B cell (primary cell): ENCODE data around the gene PDZRN3. TPM values are rescaled to one million over a fixed set of nuclear protein-coding genes. Genes with fewer than 3 reads are reported as not detected.

ENCODE experiments used
- ATAC-seq: fragments of 200-7000 bp; cut with Tn5 transposase; one replicate; pipeline ENCODE4 v1.10.0; 2021; ENCODE audit warnings: low read depth, mild to moderate bottlenecking, moderate number of reproducible peaks, moderate library complexity
- CTCF ChIA-PET: fragments of 350-600 bp; sonication (Branson Sonifier 250); formaldehyde crosslinking; loops from one replicate; lab custom pipeline; 2021; ENCODE audit warnings: antibody characterized with exemption, inconsistent platforms; lab: Charles Lee
- POLR2A ChIA-PET: fragments of 350-600 bp; sonication (Branson Sonifier 250); formaldehyde crosslinking; loops from one replicate; lab custom pipeline; 2021; ENCODE audit warnings: antibody characterized with exemption; lab: Charles Lee
- DNase-seq: peaks from one replicate; pipeline ENCODE4 v3.0.0; 2013
- H2AFZ ChIP-seq: 2 replicates; pipeline ENCODE4 v1.6.1; 2012; ENCODE audit warnings: mild to moderate bottlenecking, low read depth, low read length; ENCODE audit not compliant: insufficient read depth, poor library complexity, severe bottlenecking
- H3K27ac ChIP-seq, 2 donors: 1 replicate in 1 of 2; 2 replicates in 1 of 2; pipeline ENCODE4 v1.5.1; 2012 to 2013; ENCODE audit warnings: low read length in 2 of 2, mild to moderate bottlenecking in 2 of 2, moderate library complexity in 1 of 2
- H3K27me3 ChIP-seq, 4 experiments: fragments of 200-600 bp in 1 of 4; sonication (generic) in 1 of 4; replicated peaks in 1 of 4; 1 replicate in 2 of 4; 2 replicates in 2 of 4; pipeline versions ENCODE4 v1.6.1 to v1.7.0; 2013 to 2016; ENCODE audit warnings: low read length in 3 of 4, mild to moderate bottlenecking in 2 of 4, mixed read lengths in 1 of 4, moderate library complexity in 1 of 4; ENCODE audit not compliant: insufficient read depth in 4 of 4, control insufficient read depth in 3 of 4; ENCODE audit errors: control extremely low read depth in 1 of 4
- H3K36me3 ChIP-seq, 2 experiments: replicated peaks in 1 of 2; 1 replicate in 1 of 2; 2 replicates in 1 of 2; pipeline versions ENCODE4 v1.6.1 to v1.7.1; 2013; ENCODE audit warnings: low read length in 1 of 2; ENCODE audit not compliant: insufficient read depth in 2 of 2, control insufficient read depth in 1 of 2; ENCODE audit errors: control extremely low read depth in 1 of 2, extremely low read depth in 1 of 2
- H3K4me1 ChIP-seq, 2 donors: fragments of 200-600 bp in 1 of 2; sonication (generic) in 1 of 2; 1 replicate in 1 of 2; 2 replicates in 1 of 2; pipeline versions ENCODE4 v1.5.1 to v1.6.1; 2013 to 2017; ENCODE audit warnings: low read length in 2 of 2; ENCODE audit not compliant: control insufficient read depth in 2 of 2, insufficient read depth in 2 of 2
- H3K4me2 ChIP-seq: replicated peaks from 2 replicates; pipeline ENCODE3; 2012; ENCODE audit warnings: mild to moderate bottlenecking, low read depth, low read length; ENCODE audit not compliant: poor library complexity, severe bottlenecking
- H3K4me3 ChIP-seq, 5 experiments: fragments of 200-600 bp in 1 of 5; sonication (generic) in 1 of 5; 1 replicate in 3 of 5; 2 replicates in 2 of 5; pipeline versions ENCODE4 v1.5.1 to v1.7.0; 2011 to 2016; ENCODE audit warnings: low read length in 4 of 5, mild to moderate bottlenecking in 4 of 5, low read depth in 2 of 5, control low read depth in 1 of 5, moderate library complexity in 1 of 5; ENCODE audit not compliant: insufficient read depth in 1 of 5; ENCODE audit errors: control extremely low read depth in 1 of 5, extremely low read depth in 1 of 5
- H3K79me2 ChIP-seq: fragments of 200-600 bp; sonication (generic); one replicate; pipeline ENCODE4 v1.6.0; 2016; ENCODE audit warnings: low read length; ENCODE audit not compliant: control insufficient read depth, insufficient read depth
- H3K9ac ChIP-seq: fragments of 200-600 bp; sonication (generic); 2 replicates; pipeline ENCODE4 v1.6.1; 2017; ENCODE audit warnings: mild to moderate bottlenecking, low read length, moderate library complexity
- H3K9me3 ChIP-seq, 3 donors: one replicate each; pipeline versions ENCODE4 v1.6.1 to v1.7.1; 2013; ENCODE audit warnings: low read length in 2 of 3; ENCODE audit not compliant: control insufficient read depth in 2 of 3, insufficient read depth in 1 of 3; ENCODE audit errors: control extremely low read depth in 1 of 3
- H4K20me1 ChIP-seq: 2 replicates; pipeline ENCODE4 v1.6.0; 2012; ENCODE audit warnings: mild to moderate bottlenecking, low read length; ENCODE audit not compliant: insufficient read depth, control insufficient read depth, poor library complexity, severe bottlenecking
- H3K27ac Mint-ChIP-seq: one replicate; pipeline ENCODE4 v1.8.0; 2021; ENCODE audit warnings: mixed read lengths
- H3K27me3 Mint-ChIP-seq: one replicate; pipeline ENCODE4 v1.8.0; 2021; ENCODE audit warnings: mixed read lengths
- H3K4me1 Mint-ChIP-seq: one replicate; pipeline ENCODE4 v1.8.0; 2021; ENCODE audit warnings: mixed read lengths
- H3K4me3 Mint-ChIP-seq: one replicate; pipeline ENCODE4 v1.8.0; 2021; ENCODE audit warnings: mixed read lengths
- H3K9me3 Mint-ChIP-seq: one replicate; pipeline ENCODE4 v1.8.0; 2022; ENCODE audit warnings: mixed read lengths; ENCODE audit not compliant: insufficient read depth
- CTCF ChIP-seq: fragments of 200-600 bp; IDR thresholded peaks from one replicate; pipeline ENCODE4 v1.8.0; 2022; ENCODE audit warnings: antibody characterized with exemption, mild to moderate bottlenecking
- EZH2 ChIP-seq: IDR thresholded peaks from 2 replicates; pipeline ENCODE4 v1.6.1; 2012; ENCODE audit warnings: borderline replicate concordance, low read depth, mild to moderate bottlenecking, moderate library complexity, low read length; ENCODE audit not compliant: insufficient read depth, poor library complexity, severe bottlenecking
- WGBS: methylation state at CpG from one replicate; pipeline ENCODE4 v1.1.5; 2013; ENCODE audit warnings: missing lambda C conversion rate; ENCODE audit not compliant: insufficient coverage; 5-methylcytosine and 5-hydroxymethylcytosine counted together
- intact Hi-C: fragments of 100-400 bp; cut with micrococcal nuclease; formaldehyde crosslinking; loops from one replicate; pipeline ENCODE4 v1.10.0; 2022
- polyA plus RNA-seq: library from polyadenylated mRNA; depleted of rRNA; stranded (reverse); fragments of >200 nt; gene quantifications from 2 replicates; pipeline ENCODE4 v1.2.3, GENCODE V29; 2012
- total RNA-seq, 2 donors: library from RNA; stranded (reverse); fragments of 120-200 nt in 1 of 2; gene quantifications; 1 replicate in 1 of 2; 2 replicates in 1 of 2; pipeline versions ENCODE4 v1.2.3 to v1.2.4, GENCODE V29; 2013 to 2022

PDZRN3 gene
- total and polyA plus RNA-seq, 2 donors (not counting 1 experiment from before 2014, with no cell fraction given) = not detected

- Histone ChIP-seq H3K36me3 (no peaks in the 10 kb centered on the region), H3K9me3 (peaks cover 0 to 7% (median 3%) of the 10 kb centered on the region in 3 donors), H4K20me1 (no peaks in the 10 kb centered on the region), H3K4me2 (no peak overlapping the region), H3K4me1 (no peaks in the 10 kb centered on the region), H3K9ac (no peak overlapping the region), H3K4me3 (no peak overlapping the region), H3K27me3 (peaks cover 0 to 3% (median 0%) of the 10 kb centered on the region in 4 experiments), H3K27ac (no peak overlapping the region), H3K79me2 (no peaks in the 10 kb centered on the region), H2AFZ (no peak overlapping the region)
- DNase-seq = no peak
- ChIA-PET CTCF (no interaction called here), POLR2A (no interaction called here)
- intact Hi-C loops = no loop called here
- 0% methylated on average over 1 of the region's 2 CpGs for WGBS
- Mint-ChIP-seq H3K4me3 (no peak overlapping the region), H3K27ac (no peak overlapping the region), H3K9me3 (peaks cover 4% of the 10 kb centered on the region), H3K4me1 (peaks cover 7% of the 10 kb centered on the region), H3K27me3 (peaks cover 35% of the 10 kb centered on the region)
- TF ChIP-seq EZH2 (no peak), CTCF (no peak)
- ATAC-seq = no peak
Observed at GRCh38 chr3:73475717-73476116, 149.0 kb downstream of the PDZRN3 start.

- H3K4me3 ChIP-seq = no peak overlapping the region
- no peaks in the 10 kb centered on the region for H3K36me3 ChIP-seq
- no peaks in the 10 kb centered on the region for H3K4me1 ChIP-seq
- DNase-seq (no peak), ATAC-seq (no peak)
- ChIA-PET POLR2A (no interaction called here), CTCF (no interaction called here)
- Mint-ChIP-seq H3K27me3 (peaks cover 33% of the 10 kb centered on the region), H3K9me3 (peaks cover 4% of the 10 kb centered on the region), H3K4me3 (no peak overlapping the region), H3K4me1 (peaks cover 7% of the 10 kb centered on the region), H3K27ac (no peak overlapping the region)
- 82% methylated on average over 4 of the region's 4 CpGs for WGBS
- no peak overlapping the region for H3K9ac ChIP-seq
- H3K27ac ChIP-seq = no peak overlapping the region
- H3K9me3 ChIP-seq = peaks cover 0 to 7% (median 3%) of the 10 kb centered on the region in 3 donors
- H3K79me2 ChIP-seq = no peaks in the 10 kb centered on the region
- no peaks in the 10 kb centered on the region for H4K20me1 ChIP-seq
- no peak overlapping the region for H2AFZ ChIP-seq
- no peak for TF ChIP-seq EZH2
- TF ChIP-seq CTCF = no peak
- intact Hi-C loops = no loop called here
- H3K4me2 ChIP-seq = no peak overlapping the region
- H3K27me3 ChIP-seq = peaks cover 0 to 3% (median 0%) of the 10 kb centered on the region in 4 experiments
Observed at GRCh38 chr3:73475175-73475574, 149.6 kb downstream of the PDZRN3 start.
